ENCODE data around the gene NUDT4. TPM values are rescaled to one million over a fixed set of nuclear protein-coding genes. Genes with fewer than 3 reads are reported as not detected.
A peak's percentile ranks its signal among the peaks of the same experiment; 100 is the strongest.

The NUDT4 gene
- total and polyA plus RNA-seq, 2 of the 13 experiments (the other 11 are each of a cell fraction or from before 2014, with no cell fraction given), result 37.3 to 70.1 TPM

DNA sequence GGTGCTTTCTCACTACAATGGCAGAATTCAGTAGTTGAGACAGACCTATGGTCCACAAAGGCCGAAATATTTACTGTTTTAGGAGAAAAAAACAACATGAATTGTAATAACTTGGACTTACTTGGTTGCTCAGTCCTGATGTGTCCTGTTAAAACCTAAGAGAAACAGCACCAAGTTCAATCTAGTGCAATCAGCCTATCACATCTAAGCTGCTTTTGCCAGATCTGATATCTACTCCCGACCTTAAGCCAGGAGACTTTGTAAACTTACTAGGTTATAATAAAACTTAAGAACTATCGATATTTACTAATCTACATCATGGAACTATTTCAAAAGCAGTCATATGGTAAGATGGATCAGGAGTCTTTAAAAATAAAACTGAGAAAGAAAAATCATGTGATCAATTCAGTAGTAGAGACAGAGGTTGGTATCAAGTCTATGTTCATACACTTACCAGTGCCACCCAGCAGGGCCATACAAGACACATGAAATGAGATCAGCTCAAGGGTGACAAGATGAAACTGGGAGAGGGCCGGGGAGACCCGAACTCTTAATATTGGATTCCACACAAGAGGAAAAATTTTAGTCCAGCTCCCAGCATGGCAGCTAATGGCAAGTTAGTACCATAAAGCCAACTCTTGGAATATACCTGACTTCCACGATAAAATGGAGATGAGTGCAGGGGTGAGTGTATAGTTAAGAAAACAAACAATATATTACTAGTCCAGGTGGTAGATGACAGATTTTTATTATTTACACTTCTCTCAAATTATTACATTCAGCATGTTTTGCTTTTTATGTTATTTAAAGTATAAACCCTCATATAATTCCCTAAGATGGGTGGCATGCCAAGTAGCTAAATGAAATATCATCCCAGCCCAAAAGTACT lies 27.5 kb downstream of the NUDT4 start:
- H3K27me3 ChIP-seq (ENCODE audit: control insufficient read depth in 1 of 2, insufficient read depth in 2 of 2, low read length in 2 of 2), result no peaks in the 10 kb centered on the region
- no peak overlapping the region for H3K9ac ChIP-seq (ENCODE audit: insufficient read depth, low read depth, low read length)
- 95% methylated on average over 6 of the region's 6 CpGs for WGBS (ENCODE audit: low lambda C conversion rate)
- peaks cover 2% of the 10 kb centered on the region for H3K79me2 ChIP-seq (ENCODE audit: insufficient read depth, low read length)
- ChIA-PET POLR2A (no interaction called here), CTCF (ENCODE audit: low intra/inter-chr PET ratio, low total read pairs) (no interaction called here)
- peaks cover 10% of the 10 kb centered on the region; the same call in 1 of the 2 replicates for H3K4me1 ChIP-seq (ENCODE audit: insufficient read depth, low read length)
- peaks cover 0 to 22% of the 10 kb centered on the region in 2 experiments; a peak in 3 of 5 replicates for H3K36me3 ChIP-seq (replicated peaks in 1 of 2; ENCODE audit: control insufficient read depth in 1 of 2, insufficient read depth in 2 of 2, low read length in 2 of 2)
- no peaks in the 10 kb centered on the region for H3K9me3 ChIP-seq (ENCODE audit: low read length)
- DNase-seq (ENCODE audit: low spot score) (no peak), FAIRE-seq (no peak), ATAC-seq (peak; percentile 47)
- H3K4me3 ChIP-seq (replicated peaks in 1 of 3; ENCODE audit: insufficient read depth in 1 of 3, low read depth in 2 of 3, low read length in 3 of 3), result no peak overlapping the region
- in situ Hi-C loops (cut with HindIII; ENCODE audit: extremely low pct_ligation_motif_present, low pct_unique_long_range_greater_than_20kb) (loop anchor here (10.0 kb wide), 1 partner anchor 410 kb away; no protein-coding TSS in a partner anchor), intact Hi-C loops (cut with micrococcal nuclease; ENCODE audit: unreplicated experiment) (no loop called here)
- no TSS peak for BruUV-seq (replicated peaks)
- peak overlapping the region; percentile 31 for H3K27ac ChIP-seq (ENCODE audit: extremely low read length, insufficient read depth, low read length)
- no peak overlapping the region for H2AFZ ChIP-seq (ENCODE audit: low read length)
- no peaks in the 10 kb centered on the region for H4K20me1 ChIP-seq (ENCODE audit: insufficient read depth, low read length)
- H3K4me2 ChIP-seq (ENCODE audit: low read depth, low read length), result no peak overlapping the region
- TF ChIP-seq, protein P1, sequence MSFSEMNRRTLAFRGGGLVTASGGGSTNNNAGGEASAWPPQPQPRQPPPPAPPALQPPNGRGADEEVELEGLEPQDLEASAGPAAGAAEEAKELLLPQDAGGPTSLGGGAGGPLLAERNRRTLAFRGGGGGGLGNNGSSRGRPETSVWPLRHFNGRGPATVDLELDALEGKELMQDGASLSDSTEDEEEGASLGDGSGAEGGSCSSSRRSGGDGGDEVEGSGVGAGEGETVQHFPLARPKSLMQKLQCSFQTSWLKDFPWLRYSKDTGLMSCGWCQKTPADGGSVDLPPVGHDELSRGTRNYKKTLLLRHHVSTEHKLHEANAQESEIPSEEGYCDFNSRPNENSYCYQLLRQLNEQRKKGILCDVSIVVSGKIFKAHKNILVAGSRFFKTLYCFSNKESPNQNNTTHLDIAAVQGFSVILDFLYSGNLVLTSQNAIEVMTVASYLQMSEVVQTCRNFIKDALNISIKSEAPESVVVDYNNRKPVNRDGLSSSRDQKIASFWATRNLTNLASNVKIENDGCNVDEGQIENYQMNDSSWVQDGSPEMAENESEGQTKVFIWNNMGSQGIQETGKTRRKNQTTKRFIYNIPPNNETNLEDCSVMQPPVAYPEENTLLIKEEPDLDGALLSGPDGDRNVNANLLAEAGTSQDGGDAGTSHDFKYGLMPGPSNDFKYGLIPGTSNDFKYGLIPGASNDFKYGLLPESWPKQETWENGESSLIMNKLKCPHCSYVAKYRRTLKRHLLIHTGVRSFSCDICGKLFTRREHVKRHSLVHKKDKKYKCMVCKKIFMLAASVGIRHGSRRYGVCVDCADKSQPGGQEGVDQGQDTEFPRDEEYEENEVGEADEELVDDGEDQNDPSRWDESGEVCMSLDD (CRISPR knock-in tag; IDR thresholded peaks at IDR 0.05; ENCODE audit: borderline replicate concordance), result no peak
- peak; percentile 79 for TF ChIP-seq RBM22 (optimal IDR thresholded peaks at IDR 0.05; ENCODE audit: low read length)
- peak; percentile 73 for TF ChIP-seq AGO2 (optimal IDR thresholded peaks at IDR 0.05; ENCODE audit: low read depth, low read length)
- TF ChIP-seq, protein P2, sequence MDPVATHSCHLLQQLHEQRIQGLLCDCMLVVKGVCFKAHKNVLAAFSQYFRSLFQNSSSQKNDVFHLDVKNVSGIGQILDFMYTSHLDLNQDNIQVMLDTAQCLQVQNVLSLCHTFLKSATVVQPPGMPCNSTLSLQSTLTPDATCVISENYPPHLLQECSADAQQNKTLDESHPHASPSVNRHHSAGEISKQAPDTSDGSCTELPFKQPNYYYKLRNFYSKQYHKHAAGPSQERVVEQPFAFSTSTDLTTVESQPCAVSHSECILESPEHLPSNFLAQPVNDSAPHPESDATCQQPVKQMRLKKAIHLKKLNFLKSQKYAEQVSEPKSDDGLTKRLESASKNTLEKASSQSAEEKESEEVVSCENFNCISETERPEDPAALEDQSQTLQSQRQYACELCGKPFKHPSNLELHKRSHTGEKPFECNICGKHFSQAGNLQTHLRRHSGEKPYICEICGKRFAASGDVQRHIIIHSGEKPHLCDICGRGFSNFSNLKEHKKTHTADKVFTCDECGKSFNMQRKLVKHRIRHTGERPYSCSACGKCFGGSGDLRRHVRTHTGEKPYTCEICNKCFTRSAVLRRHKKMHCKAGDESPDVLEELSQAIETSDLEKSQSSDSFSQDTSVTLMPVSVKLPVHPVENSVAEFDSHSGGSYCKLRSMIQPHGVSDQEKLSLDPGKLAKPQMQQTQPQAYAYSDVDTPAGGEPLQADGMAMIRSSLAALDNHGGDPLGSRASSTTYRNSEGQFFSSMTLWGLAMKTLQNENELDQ (CRISPR knock-in tag; IDR thresholded peaks at IDR 0.05; ENCODE audit: borderline replicate concordance), result no peak
- no peak for TF ChIP-seq CHD2 (IDR thresholded peaks at IDR 0.05; ENCODE audit: low read depth, low read length)
- TF ChIP-seq, protein P3, sequence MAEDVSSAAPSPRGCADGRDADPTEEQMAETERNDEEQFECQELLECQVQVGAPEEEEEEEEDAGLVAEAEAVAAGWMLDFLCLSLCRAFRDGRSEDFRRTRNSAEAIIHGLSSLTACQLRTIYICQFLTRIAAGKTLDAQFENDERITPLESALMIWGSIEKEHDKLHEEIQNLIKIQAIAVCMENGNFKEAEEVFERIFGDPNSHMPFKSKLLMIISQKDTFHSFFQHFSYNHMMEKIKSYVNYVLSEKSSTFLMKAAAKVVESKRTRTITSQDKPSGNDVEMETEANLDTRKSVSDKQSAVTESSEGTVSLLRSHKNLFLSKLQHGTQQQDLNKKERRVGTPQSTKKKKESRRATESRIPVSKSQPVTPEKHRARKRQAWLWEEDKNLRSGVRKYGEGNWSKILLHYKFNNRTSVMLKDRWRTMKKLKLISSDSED (CRISPR knock-in tag; IDR thresholded peaks at IDR 0.05), result no peak
- TF ChIP-seq ZNF781 (CRISPR knock-in tag; IDR thresholded peaks at IDR 0.05; ENCODE audit: borderline replicate concordance, not compliant biosample characterization), result no peak
- no peak for TF ChIP-seq ZNF264 (CRISPR knock-in tag; IDR thresholded peaks at IDR 0.05)
- TF ChIP-seq MBD4 (IDR thresholded peaks at IDR 0.05; ENCODE audit: borderline replicate concordance, low read length), result 0 out of 2 replicates have a peak, but pooled peaks have one; percentile 18
- no peak for TF ChIP-seq ZNF382 (CRISPR knock-in tag; IDR thresholded peaks at IDR 0.05; ENCODE audit: borderline replicate concordance)
- TF ChIP-seq ZFP41 (CRISPR knock-in tag; IDR thresholded peaks at IDR 0.05; ENCODE audit: borderline replicate concordance), result no peak
- TF ChIP-seq POLR2A (IDR thresholded peaks at IDR 0.05; ENCODE audit: insufficient read depth in 1 of 2, low read depth in 2 of 2, low read length in 2 of 2), result peak in 1 of 2 experiments; percentile 18; a peak in 1 of 4 replicates
- TF ChIP-seq, protein P4, sequence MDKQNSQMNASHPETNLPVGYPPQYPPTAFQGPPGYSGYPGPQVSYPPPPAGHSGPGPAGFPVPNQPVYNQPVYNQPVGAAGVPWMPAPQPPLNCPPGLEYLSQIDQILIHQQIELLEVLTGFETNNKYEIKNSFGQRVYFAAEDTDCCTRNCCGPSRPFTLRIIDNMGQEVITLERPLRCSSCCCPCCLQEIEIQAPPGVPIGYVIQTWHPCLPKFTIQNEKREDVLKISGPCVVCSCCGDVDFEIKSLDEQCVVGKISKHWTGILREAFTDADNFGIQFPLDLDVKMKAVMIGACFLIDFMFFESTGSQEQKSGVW (CRISPR knock-in tag; IDR thresholded peaks at IDR 0.05; ENCODE audit: borderline replicate concordance), result no peak

Data from HepG2 (cell line).